Left ventricle myocardium superior (tissue), 1 donor: ENCODE data around the gene RPGR. TPM values are rescaled to one million over a fixed set of nuclear protein-coding genes. Genes with fewer than 3 reads are reported as not detected.
A peak's percentile ranks its signal among the peaks of the same experiment; 100 is the strongest.

Experiments
- ATAC-seq: fragments of 200-7000 bp; cut with Tn5 transposase; one replicate; pipeline ENCODE4 v1.9.1; 2020; ENCODE audit warnings: mild to moderate bottlenecking, moderate library complexity
- DNase-seq: peaks from one replicate; pipeline ENCODE4 v3.0.0-alpha.2; 2020
- intact Hi-C: fragments of 100-400 bp; cut with micrococcal nuclease; formaldehyde crosslinking; loops from one replicate; pipeline ENCODE4 v1.11.0; 2022
- long read RNA-seq: library from polyadenylated mRNA; unstranded; transcript quantifications from one replicate; pipeline ENCODE4 v2.0.0, GENCODE V29; 2021
- total RNA-seq: library from RNA; stranded (reverse); fragmentation: NEBNext Ultra II Directional; extraction: Animal tissue kit (Norgen Biotek cat#: 25700); gene quantifications from one replicate; pipeline ENCODE4 v1.2.1, GENCODE V29; 2021
- donor health status: DM: no; HTN: yes; CAD: no; lungs with severe emphysema.

Gene RPGR, protein sequence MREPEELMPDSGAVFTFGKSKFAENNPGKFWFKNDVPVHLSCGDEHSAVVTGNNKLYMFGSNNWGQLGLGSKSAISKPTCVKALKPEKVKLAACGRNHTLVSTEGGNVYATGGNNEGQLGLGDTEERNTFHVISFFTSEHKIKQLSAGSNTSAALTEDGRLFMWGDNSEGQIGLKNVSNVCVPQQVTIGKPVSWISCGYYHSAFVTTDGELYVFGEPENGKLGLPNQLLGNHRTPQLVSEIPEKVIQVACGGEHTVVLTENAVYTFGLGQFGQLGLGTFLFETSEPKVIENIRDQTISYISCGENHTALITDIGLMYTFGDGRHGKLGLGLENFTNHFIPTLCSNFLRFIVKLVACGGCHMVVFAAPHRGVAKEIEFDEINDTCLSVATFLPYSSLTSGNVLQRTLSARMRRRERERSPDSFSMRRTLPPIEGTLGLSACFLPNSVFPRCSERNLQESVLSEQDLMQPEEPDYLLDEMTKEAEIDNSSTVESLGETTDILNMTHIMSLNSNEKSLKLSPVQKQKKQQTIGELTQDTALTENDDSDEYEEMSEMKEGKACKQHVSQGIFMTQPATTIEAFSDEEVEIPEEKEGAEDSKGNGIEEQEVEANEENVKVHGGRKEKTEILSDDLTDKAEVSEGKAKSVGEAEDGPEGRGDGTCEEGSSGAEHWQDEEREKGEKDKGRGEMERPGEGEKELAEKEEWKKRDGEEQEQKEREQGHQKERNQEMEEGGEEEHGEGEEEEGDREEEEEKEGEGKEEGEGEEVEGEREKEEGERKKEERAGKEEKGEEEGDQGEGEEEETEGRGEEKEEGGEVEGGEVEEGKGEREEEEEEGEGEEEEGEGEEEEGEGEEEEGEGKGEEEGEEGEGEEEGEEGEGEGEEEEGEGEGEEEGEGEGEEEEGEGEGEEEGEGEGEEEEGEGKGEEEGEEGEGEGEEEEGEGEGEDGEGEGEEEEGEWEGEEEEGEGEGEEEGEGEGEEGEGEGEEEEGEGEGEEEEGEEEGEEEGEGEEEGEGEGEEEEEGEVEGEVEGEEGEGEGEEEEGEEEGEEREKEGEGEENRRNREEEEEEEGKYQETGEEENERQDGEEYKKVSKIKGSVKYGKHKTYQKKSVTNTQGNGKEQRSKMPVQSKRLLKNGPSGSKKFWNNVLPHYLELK
- total RNA-seq, result 4.0 TPM
- long read RNA-seq, partial matches to known transcripts, result 4 of 8 reads
- long read RNA-seq, other reads (novel, unspliced or antisense), result 1 of 8 reads

DNA sequence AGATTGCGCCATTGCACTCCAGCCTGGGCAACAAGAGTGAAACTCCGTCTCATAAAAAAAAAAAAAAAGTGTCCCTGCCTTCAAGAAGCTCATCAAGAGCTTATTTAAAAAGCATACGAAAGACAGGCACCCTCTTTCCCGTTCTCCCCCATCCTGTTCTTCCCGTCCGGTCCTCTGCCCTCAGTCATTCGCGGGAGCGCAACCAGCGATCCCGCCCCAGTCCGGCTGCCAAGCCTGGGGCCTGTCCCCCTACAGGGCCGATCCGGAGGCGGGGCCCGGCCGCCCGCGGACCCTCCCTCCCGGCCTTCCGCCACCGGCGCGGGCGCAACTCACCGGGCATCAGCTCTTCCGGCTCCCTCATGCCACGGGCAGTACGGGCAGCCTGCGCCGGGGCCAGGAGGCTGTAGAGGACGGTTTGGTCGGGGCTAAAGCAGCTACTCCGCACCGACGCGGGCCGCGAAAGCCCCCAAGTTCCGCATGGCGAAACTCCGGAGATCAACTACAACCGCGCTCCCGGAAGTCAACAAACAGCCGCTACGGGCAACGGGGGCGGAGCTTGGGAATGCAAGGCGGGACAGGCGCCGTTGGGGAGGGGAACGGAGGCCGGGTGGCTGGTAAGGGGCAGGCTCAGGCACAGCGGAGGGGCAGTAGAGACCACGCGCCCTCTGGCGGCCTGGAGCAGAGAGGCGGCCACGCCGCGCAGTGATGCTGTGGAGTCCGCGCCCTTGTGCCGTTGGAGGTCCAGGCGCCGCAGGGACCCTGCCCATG is at the start of gene RPGR:
RPGR (minus strand) TSS at position 503 of the 768 bp plus-strand sequence; CDS start at position 361, 142 bp downstream.
- intact Hi-C loops, result no loop called here
- DNase-seq, result peak; percentile 95
- ATAC-seq, result peak; percentile 99

DNA sequence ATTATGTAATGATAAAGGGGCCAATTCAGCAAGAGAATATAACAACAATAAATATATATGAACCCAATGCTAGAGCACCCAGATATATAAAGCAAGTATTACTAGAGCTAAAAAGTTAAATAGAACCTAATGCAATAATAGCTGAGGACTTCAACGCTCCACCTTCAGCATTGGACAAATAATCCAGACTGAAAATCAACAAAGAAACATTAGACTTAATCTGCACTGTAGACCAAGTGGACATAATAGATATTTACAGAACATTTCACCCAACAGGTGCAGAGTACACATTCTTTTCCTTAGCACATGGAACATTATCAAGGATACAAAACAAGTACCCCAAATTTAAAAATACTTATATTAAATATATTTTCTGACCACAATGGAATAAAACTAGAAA is 49.4 kb upstream of the RPGR start:
- intact Hi-C loops, result no loop called here
- ATAC-seq (no peak), DNase-seq (no peak)

DNA sequence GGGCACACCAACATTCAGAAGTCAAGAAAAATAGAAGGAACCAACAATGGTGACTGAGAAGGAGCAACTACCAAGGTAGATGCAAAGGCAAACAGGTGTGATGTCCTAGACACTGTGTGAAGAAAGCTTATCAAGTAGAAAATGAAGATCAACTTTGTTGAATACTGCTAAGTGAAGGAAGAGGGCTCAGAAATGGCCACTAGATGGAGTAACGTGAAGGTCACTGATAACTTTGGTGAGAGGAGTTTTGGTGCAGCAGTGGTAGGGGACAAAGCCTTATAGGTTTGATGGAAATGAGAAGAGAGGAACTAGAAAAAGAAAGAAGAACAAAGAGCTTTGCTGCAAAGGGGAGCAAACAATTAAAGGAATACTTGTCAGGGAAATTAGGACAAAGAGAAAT is 48.6 kb upstream of the RPGR start:
- ATAC-seq (no peak), DNase-seq (no peak)
- intact Hi-C loops, result no loop called here

DNA sequence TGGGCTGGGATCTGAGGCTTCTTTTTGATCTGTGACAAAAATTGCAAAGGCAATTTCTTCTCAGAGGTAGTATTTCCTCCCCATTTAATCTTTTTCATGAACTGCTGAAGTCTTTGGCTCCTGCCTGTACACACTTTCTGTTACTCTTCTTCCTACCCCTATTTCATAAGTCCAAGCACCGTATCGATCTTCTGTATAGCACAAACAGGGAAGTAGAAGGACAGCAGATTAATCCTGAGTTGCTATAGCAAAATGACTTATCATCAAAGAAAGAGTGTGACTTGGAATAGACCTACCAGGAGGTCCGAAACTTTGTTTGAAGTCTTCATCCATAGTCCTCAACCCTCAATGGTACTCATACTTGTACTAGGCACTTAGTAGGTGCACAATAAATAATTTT is 47.1 kb upstream of the RPGR start:
- no peak for DNase-seq
- ATAC-seq, result no peak
- intact Hi-C loops, result no loop called here

DNA sequence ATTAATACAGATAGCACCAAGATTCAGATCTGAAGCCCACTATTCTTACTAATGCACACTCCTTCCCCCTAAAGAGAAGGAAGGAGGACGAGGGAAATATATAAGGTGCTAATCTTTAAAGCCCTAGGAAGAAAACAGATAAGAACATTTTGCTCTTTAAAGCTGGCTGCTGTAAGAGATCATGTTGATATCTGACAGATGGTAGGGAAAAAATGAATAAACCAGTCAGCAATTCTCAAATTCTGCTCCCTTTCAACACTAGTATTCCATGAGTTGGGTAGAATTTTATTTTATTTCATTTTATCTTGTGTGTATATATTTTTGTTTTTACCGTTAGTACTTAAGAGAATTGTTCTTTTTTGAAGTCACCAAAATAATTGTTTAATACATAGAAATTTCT is 44.3 kb upstream of the RPGR start:
- no peak for ATAC-seq
- no peak for DNase-seq
- intact Hi-C loops, result no loop called here

DNA sequence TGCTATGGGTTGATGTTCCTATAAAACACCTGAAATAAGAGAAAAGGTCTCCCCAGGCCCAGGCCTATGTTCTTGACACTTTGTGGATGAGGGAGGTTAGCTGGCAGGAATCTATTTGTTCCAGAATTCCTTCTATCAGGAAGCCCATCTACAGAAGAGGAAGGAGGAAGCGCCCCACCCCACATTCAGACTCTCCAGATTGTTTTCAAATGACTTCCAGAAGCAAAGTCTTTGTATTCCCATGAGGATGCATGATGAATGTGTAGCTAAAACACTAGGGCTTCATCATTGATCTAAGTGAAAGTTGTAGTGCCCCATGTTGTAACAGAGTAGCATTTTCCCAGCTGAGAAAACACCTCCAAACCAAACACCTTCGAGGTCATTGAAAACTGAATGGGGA is 41.5 kb upstream of the RPGR start:
- ATAC-seq, result no peak
- DNase-seq, result no peak
- intact Hi-C loops, result no loop called here

DNA sequence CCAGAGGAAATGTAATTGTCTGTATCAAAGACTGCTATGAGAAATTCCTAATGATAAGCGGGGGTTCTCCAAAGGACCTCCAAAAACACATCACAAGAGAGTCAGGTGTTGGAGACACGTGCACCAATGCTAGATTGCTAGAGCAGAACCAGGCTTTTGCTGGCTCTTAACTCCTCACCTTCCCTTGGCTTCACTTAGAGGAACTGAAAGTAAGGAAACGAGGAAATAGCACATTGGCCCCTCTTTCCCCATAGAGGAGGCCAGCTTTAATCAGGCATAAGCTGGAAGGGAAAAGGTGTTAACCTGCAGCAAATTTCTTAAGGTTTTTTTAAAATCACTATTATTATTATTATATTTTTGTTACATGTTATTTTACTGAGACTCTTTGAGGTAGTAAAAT is 38.6 kb upstream of the RPGR start:
- intact Hi-C loops, result no loop called here
- no peak for DNase-seq
- ATAC-seq, result no peak

DNA sequence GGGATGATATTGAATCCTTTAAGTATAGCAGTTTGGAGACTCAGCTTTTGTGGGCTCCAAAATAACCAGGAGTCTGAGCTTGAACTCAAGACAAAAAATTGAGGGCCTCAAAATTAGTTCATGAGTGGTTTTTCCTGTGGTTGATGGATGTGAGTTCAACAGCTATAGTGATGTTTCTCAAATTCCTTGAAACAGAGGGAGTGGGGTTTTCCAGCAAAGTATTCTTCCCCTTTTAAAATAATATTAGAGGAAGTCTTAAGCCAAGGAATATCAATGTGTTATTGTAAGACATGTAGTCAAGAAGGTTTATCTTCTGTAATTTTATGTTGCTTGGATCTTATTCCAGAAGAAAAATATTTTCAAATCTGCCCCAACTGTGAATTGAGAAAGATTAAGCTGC is 35.7 kb upstream of the RPGR start:
- no peak for DNase-seq
- intact Hi-C loops, result no loop called here
- ATAC-seq, result no peak

DNA sequence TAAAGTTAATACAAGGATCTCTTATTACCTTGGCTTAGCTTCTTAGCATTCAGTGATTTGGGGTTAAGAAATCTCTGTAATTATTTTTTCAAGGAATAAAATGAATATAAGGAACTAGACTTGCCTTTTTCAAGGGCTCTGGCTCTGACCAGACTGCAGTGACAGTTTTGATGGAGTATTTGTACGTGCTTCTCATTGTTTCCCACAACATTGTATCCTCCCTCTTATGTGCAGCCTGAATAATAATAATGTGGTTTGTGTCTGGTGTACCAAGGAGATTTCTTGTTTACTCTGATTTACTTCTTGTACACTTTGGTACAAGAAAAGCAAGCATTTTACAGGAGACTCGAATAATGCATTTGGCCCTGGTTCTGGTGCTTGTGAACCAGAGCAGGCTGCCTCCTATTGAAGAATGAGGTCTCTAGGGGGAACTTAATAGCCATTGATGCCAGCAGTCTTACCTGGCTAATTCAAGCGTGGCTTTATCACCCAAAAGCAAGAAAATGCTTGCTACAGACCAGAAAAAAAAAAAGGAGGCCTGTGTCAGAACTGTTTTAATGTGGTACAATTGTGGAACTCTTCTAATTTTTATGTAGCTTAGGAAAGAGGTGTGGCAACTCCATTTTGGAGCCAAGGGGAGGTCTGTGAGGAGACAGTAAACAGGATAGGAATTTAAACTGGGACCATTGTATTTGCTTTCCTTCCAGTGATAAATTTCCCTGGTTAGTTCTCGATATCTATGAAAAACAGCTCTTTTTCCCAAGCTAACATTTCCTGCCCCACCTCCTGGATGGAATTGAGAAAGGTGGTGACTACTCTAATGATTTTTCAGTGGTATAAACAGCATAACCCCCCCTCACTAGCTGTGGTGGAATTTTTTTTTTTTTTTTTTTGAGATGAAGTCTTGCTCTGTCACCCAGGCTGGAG is 30.7 kb upstream of the RPGR start:
- intact Hi-C loops, result no loop called here
- DNase-seq (no peak), ATAC-seq (peak; percentile 41)

DNA sequence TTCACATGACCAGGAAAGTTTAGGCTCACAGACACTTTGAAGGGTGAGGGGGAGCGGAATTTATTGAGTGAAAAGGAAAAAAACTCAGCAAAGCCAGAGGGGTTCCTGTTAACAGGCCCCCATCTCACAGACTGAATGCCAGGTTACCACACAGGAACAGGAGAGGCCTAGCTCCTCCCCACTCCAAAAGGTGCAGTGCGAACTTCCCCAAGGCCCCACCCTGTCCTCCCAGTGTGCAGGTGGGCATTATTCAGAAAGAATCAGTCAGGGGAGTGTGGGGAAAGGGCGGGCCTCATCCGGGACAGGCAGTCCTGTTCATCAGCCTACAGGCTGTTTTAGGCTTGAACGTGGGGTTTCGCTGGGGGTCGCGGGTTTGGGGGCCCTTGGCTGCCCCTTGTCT is 29.1 kb upstream of the RPGR start:
- ATAC-seq (no peak), DNase-seq (peak; percentile 18)
- intact Hi-C loops, result no loop called here

DNA sequence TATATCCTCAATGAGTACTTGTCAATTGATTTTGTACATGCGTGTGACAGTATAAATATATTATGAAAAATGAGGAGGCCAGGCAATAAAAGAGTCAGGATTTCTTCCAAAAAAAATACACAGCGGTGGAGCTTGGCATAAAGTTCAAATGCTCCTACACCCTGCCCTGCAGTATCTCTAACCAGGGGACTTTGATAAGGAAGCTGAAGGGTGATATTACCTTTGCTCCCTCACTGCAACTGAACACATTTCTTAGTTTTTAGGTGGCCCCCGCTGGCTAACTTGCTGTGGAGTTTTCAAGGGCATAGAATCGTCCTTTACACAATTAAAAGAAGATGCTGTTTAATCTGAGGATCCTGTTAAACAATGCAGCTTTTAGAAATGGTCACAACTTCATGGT is 25.1 kb upstream of the RPGR start, which contains the start of gene OTC:
OTC (plus strand) TSS at position 243 of the 400 bp plus-strand sequence; CDS start at position 336, 93 bp downstream.
- intact Hi-C loops, result no loop called here
- DNase-seq (no peak), ATAC-seq (no peak)

DNA sequence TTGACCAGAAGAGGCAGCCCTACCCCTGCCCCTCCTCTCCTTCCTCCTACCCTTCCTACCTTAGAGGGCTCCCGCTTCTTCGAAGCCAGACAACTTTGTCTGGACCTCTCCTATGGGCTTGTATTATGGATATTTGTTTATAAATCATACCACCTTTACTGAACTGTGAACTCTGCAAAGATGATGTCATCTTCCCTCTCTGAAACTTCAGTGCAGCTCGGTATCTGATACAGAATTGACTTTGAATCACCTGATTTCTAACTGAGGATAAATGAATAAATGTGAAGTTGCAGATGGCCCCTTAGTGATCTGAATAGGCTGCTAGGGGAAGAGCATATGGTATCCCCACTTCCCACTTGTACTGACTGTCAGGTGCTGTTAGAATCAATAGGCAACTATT is 24.0 kb upstream of the RPGR start:
- no peak for ATAC-seq
- no peak for DNase-seq

DNA sequence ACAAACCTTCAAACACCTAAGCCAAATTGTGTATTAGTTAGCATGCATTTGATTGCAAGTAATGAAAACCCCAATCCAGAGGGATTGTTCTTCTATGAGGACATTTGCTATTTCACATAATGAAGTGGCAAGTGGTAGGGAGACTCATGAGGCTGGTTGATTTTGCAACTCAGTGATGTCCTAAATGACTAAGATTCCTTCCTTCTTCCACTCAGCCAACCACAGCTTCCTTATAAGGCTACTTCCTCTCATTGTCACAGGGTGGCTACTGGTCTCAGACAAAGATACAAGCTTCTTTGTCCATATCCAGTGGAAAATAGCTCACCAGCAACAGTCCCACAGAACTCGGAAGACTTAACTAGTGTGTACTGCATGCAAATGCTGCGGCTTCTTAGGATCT is 19.8 kb upstream of the RPGR start:
- ATAC-seq, result peak; percentile 54
- DNase-seq, result no peak
- intact Hi-C loops, result no loop called here

More for the DNA sequence above, 24.0 kb upstream of the RPGR start:
- intact Hi-C loops, result no loop called here

DNA sequence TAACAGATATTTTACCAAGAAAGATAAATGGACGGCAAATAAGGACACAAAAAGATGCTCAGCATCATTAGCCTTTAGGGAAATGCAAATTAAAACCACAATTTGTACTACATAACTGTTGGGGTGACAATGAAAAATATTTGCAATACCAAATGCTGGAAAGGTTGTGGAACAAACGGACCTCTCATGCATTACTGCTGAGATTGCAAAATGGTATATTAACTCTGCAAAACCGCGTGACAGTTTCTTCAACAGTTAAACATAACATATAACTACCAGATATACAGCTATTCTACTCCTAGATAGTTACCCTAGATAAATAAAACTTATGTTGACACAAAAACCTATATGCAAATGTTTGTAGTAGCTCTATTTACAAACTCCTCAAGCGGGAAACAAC is 18.8 kb upstream of the RPGR start:
- intact Hi-C loops, result no loop called here
- ATAC-seq (no peak), DNase-seq (no peak)

DNA sequence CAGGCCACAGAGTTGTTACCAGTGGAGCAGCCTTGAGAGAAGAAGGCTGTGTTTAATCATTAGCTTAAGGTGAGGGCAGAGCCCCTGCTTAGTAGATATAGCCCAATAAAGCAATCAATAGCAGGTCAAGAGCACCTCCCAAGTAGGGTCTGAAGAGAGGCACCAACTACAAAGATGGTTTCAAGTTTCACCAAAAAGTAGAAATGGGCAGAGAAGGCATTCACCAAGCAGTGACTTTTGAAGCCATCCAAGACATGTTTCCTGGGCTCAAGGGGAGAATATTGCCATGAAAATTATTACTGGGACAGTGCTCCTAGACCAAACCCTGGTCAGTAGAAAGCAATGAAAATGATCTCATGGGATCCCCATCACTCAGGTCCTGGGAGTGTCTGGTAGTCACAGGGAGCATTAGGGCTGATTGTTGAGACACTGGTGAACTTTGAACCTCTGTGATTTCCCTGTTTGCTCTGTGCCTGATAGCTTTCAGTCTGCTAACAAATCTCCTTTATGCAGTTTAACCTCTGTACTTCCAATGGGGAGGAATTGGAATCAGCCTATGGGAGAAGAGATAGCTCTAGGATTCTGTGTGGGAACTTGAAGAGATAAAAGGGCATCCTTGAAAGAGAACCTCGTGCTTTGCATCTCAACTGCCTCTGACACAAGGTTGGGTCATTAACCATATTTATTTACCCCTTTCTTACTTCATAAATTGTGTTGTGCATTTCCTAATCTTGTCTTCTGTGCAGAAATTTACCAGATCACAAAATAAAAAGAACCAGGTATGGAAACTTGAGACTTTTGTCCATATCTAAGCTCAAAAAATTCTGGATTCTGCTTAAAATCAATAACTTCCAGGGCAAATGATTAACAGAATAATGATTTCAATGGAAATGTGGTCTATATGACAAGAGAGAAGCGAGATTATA is 15.8 kb upstream of the RPGR start:
- intact Hi-C loops, result no loop called here
- no peak for DNase-seq
- no peak for ATAC-seq

DNA sequence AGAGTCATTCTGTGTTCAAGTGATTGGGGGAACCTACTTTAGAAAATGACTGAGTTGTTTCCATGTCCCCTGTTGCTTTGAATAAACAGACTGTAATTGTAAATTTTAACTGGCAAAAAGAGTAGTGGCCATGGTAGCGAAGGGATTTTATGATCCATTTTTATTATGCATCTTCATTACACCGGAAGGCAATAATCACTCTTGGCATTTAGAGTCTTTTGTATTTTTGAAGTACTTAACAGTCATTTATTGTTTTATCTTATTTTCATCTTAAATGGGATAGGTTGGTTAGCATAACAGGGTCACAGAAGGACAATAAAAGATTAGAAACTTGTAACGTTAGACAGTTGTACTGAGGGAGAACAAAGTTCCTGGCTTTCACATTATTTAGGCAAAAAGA is 14.1 kb upstream of the RPGR start:
- no peak for ATAC-seq
- DNase-seq, result no peak
- intact Hi-C loops, result no loop called here
